Measurements from ENCODE around the gene TLE6.

- TF ChIP-seq CTCF (IDR thresholded peaks at IDR 0.05; ENCODE audit: insufficient read depth, low read depth, low read length), result no peak
- TF ChIP-seq EZH2 (IDR thresholded peaks at IDR 0.05; ENCODE audit: insufficient read depth, low read length), result peak; percentile 17
These were observed 9.7 kb downstream of the TLE6 start for GRCh38 chr19:2986951-2987524.

Measured in astrocyte (in vitro differentiated cells and primary cell).